ENCODE measurements around the gene MEIG1.

GRCh38 chr10:14936584-14936983 is 22.6 kb upstream of the MEIG1 start:
- TF ChIP-seq POLR2AphosphoS5 (IDR thresholded peaks at IDR 0.05; ENCODE audit: low read depth, low read length) (no peak), POLR2A (IDR thresholded peaks at IDR 0.05; ENCODE audit: low read depth, low read length) (no peak), POU2F2 (IDR thresholded peaks at IDR 0.05; ENCODE audit: low read depth, low read length) (no peak), SPI1 (IDR thresholded peaks at IDR 0.05; ENCODE audit: low read depth, low read length) (no peak), TAF1 (IDR thresholded peaks at IDR 0.05; ENCODE audit: low read depth, low read length) (no peak), PAX5 (IDR thresholded peaks at IDR 0.05; ENCODE audit: insufficient read depth, low read length, severe bottlenecking) (no peak)
